CD4-positive, alpha-beta T cell treated with Interleukin-6 at 100 ng/mL for 8 hours (primary cell): ENCODE measurements around the gene FHIT.

Source experiments
- DNase-seq: peaks from one replicate; pipeline ENCODE4 v3.0.0-alpha.2; 2020; ENCODE audit warnings: mixed read lengths, low spot score

Gene FHIT

GRCh38 chr3:60323651-60324050 is 927.6 kb downstream of the FHIT start:
- DNase-seq, result no peak

- DNase-seq, result no peak
These were observed 928.1 kb downstream of the FHIT start for GRCh38 chr3:60323180-60323579.

- no peak for DNase-seq
These were observed 928.9 kb downstream of the FHIT start for GRCh38 chr3:60322298-60322856.

- no peak for DNase-seq
These were observed 931.9 kb downstream of the FHIT start for GRCh38 chr3:60319179-60319858.

GRCh38 chr3:60316121-60316797 is 935.0 kb downstream of the FHIT start:
- DNase-seq, result no peak

- no peak for DNase-seq
These were observed 937.2 kb downstream of the FHIT start for GRCh38 chr3:60313951-60314461.

GRCh38 chr3:60313231-60313798 is 937.9 kb downstream of the FHIT start:
- DNase-seq, result no peak

GRCh38 chr3:60309539-60310268 is 941.5 kb downstream of the FHIT start:
- no peak for DNase-seq

GRCh38 chr3:60308808-60309207 is 942.4 kb downstream of the FHIT start:
- DNase-seq, result no peak

- no peak for DNase-seq
These were observed 943.6 kb downstream of the FHIT start for GRCh38 chr3:60307562-60308199.

GRCh38 chr3:60304112-60304511 is 947.1 kb downstream of the FHIT start:
- no peak for DNase-seq

GRCh38 chr3:60303160-60303559 is 948.1 kb downstream of the FHIT start:
- DNase-seq, result no peak

GRCh38 chr3:60301142-60301541 is 950.1 kb downstream of the FHIT start:
- DNase-seq, result no peak

GRCh38 chr3:60298141-60298540 is 953.1 kb downstream of the FHIT start:
- DNase-seq, result no peak

GRCh38 chr3:60294181-60294580 is 957.1 kb downstream of the FHIT start:
- DNase-seq, result no peak

- DNase-seq, result no peak
These were observed 960.1 kb downstream of the FHIT start for GRCh38 chr3:60291115-60291514.

- no peak for DNase-seq
These were observed 961.1 kb downstream of the FHIT start for GRCh38 chr3:60290122-60290492.

GRCh38 chr3:60289341-60290121 is 961.7 kb downstream of the FHIT start:
- DNase-seq, result no peak

GRCh38 chr3:60282866-60283265 is 968.4 kb downstream of the FHIT start:
- DNase-seq, result no peak

GRCh38 chr3:60281970-60282369 is 969.3 kb downstream of the FHIT start:
- DNase-seq, result no peak

GRCh38 chr3:60277361-60277800 is 973.9 kb downstream of the FHIT start:
- no peak for DNase-seq
